ENCODE data around the gene SEMA3G.

Gene SEMA3G

DNA sequence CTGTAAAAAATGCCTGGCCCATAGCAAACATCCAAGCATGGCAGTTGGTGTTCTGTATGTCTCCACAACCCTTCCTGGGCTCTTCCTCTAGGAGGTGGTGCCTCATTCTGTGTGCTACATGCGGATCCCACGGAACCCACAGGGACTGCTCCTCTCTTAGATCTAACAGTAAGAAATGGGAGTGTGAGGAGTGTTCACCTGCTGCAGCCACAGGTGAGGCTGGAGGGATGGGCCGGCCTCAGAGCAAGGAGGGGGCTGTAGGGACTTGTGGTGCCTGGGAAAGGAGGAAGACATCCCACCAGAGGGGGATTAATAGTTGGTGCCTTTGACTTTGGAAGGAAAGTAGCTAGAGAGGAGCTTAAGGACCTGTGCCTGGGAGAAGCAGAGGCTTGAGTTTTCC is 22.2 kb downstream of the SEMA3G start:
- no peak for DNase-seq (ENCODE audit: low read depth, low spot score)

DNA sequence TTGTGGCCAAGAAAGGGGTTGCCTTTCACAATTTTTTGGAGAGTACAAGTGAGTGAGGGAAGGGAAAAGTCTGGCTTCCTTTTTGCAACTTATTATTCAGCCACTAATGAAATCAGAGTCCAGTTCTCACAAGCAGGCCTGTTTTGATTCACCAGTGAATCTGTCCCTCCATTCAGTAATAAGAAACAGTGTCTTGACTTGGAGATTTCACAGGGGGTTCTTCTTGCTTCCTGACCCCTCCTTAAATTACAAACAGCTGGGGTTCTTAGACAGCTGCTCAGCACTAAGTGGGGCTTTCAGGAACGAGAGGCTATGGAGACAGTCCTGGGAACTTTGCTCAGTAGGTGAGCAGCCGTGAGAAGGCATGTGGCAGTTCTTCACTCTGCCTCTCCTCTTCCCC is 24.5 kb downstream of the SEMA3G start:
- no peak for DNase-seq (ENCODE audit: low read depth, low spot score)

DNA sequence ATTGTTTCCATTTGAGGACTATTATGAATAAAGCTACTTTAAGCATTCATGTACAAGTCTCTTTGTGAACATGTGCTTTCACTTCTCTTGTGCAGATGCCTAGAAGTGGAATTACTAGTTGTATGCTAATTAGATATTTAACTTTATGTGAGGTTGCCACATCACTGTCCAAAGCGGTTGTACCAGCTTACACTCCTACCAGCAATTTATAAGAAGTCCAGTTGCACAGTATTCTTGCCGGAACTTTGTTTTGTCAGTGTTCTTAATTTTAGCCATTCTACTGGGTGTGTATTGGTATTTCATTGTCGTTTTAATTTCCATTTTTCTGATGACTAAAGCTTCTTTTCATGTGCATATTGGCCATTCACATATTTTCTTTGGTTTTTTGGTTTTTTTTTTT is 29.1 kb downstream of the SEMA3G start:
- DNase-seq (ENCODE audit: low read depth, low spot score) = no peak

DNA sequence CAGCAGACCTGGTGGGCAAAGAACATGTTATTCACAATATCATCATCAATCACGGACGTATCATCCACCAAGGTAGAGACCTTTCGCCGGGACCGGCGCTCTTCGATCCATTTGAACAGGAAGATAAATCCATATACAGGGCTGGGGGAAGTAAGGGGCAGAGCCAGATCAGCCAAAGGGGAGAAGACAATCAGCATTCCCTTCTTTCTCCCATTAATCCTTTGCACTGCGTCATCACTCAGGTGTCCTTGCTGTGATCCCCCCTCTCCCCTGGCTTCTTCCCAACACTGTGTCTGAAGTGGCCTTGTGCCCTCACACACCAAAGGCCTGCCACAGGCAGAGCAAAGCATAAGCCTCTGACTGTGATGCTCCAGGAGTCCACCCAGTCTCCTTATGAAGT is 36.4 kb downstream of the SEMA3G start:
- DNase-seq (ENCODE audit: low read depth, low spot score) = no peak

DNA sequence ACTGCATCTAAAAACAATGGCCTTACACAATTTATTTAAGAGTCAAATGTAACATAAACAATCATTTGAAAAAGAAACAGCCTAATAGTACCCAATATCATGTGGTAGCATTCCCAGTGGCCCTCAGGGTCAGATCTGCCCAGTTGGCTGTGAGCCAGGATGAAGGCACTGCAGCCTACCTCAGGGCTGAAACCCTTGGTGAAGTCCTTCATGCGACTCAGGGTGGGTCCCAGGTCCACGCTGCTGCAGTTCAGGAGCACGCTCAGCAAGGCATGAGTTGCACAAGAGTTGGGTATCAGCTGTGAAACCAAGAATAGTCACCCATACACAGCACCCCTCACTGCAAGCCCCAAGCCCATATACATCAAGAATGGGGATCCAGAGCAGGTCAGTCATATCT is 37.1 kb downstream of the SEMA3G start:
- DNase-seq (ENCODE audit: low read depth, low spot score) = no peak

DNA sequence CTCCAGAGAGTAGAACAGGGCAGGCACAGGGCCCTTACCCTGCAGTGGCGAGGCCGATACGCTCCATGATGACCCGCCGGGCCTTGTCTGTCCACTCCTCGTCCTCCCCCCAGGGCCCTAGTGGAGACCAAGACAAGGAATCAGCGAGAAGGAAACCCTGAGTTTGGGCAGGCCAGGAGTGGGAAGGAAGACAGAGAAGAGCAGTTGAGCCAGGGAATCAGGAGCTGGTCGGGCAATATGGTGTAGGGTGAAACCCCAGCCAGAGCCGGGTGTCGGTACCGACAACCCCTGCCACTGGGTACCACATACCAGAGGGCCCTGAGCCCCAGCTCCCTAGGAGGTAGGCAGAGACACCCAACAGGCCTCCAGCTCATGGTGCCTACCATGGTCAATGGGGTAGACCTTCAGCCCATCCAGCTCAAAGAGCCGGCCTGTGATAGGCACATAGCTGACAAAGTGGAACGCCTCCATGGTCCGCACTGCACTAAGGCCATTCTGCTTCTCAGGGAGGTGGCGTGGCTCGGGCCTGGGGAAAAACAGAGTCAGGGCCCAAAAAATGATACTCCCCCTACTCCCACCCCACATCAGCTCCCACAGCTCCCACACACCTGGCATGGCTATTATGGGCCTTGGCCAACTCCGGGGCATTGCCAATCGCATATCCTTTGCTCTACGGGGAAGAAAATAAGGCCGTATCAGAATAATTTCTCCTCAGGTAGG is 38.0 kb downstream of the SEMA3G start:
- DNase-seq (ENCODE audit: low read depth, low spot score) = no peak

DNA sequence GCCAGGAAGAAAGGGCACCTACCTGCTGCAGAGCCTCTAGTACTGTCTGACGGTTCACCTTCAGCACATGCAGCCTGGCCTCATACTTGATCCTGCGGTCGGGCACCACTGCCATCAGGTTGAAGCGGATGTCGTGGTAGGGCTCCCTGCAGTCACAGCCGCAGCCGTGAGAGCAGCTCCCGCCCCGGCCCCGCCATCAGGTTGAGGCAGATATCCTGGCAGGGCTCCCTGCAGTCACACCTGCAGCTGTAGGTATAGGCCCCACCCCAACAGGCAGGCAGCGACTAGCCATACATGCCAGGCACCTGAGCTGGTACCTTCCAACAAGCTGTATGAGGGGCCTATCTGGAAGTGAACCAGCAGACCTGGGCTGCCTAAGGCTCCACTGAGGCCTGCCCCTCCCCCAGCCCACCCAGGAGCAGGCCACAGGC is 38.7 kb downstream of the SEMA3G start:
- no peak for DNase-seq (ENCODE audit: low read depth, low spot score)

DNA sequence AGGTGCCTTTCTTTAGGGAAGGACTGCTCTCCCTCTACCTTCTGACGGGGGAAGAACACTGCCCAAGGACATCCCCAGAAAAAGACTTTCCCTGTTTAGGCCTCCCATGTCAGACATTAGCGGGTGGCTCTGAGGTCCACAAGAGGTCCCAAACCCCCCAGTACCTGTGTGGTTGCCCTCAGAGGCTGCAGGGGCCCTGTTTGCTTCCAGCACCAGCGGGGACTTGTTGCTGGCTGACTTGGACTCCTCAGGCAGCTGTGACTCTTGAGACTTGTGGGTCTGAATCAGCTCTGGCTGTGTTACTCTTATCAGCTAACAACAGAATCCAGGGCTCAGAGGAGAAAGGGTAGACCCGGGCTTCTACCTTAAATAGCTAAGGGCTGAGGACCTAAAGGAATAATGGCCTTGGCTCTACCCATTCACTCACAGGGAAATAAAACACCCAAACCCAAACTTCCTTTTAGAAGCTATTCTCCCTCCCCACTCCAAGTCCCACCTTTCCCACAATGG is 39.2 kb downstream of the SEMA3G start:
- no peak for DNase-seq (ENCODE audit: low read depth, low spot score)

DNA sequence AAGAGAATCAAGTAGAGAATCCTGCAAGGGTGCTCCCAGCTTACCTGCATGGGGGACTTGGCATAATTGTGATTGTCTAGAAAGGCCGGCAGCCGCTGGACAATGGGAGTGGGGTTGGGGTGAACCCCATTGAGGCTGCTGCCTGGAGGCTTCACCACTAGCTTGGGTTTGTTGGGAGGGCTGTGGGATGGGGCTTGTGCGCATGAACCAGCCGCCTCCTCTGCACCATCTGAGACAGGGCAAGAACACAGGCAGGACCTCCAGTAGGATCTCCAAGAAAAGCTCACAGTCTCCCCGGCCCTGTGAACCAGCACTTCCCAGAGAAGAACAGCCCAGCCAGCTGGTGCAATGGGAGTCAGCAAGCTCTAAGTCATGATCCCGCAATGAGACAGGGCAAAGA is 39.8 kb downstream of the SEMA3G start:
- no peak for DNase-seq (ENCODE audit: low read depth, low spot score)

DNA sequence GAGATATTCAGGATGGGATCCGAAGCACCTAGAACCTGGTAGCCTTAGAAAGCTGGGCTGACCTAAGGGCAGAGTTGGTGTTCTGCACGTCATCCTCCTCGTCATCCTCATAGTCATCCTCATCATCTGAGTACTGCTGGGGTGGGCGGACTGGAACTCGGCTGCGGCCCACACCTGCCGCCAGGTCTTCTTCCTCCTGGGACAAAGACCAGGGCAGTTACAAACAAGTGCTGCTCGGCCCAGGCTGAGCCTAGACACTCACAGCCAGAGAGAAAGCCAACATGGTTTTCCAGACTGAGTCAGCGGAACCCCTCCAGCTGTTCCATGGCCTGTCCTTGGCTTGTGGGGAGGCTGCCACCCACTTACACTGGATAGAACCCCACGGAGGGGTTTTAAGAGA is 40.5 kb downstream of the SEMA3G start:
- DNase-seq (ENCODE audit: low read depth, low spot score) = no peak

DNA sequence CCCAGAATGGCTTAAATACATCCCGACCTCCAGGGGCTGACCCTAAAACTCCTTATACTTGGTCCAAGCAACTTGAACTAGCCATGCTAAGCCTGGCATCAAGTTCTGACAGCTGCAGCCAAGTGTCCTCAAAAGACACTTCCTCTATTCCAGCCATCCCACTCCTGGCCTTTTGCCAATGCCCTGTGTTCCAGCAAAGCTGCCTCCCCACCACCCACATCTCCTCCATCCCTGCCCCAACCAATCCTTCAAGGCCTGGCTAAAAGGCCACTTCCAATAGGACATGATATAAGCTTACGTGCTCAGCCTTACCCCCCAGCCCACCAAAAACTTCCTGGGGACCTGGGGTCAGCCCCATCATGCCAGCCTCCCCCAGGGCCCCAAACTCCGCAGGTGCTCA is 40.9 kb downstream of the SEMA3G start:
- no peak for DNase-seq (ENCODE audit: low read depth, low spot score)

DNA sequence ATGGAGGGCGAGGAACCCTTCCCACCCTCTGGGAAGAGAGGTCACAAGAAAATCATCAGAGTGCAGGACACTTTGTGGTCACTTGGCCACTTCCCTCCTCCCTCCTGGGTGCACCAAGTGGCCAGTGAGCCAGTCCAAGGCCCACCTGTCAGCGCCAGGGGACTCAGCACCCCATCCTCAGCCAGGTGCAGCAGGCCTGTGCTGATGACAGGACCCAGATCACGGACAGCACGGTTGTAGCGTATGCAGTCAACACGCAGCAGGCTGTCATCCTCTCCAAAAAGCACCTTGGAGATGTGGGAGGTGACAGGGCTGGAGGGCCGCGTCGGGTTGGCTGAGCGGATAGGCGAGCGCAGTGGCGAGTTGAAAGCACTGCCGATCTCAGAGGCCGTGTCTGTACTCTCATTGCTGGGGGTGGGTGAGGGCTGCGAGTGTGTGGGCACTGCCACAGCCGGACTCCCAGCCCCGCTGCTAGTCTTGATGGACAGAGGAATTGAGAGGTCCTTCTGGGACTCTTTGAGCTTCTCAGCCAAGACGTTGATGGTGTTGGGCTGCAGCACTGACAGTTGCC is 41.5 kb downstream of the SEMA3G start:
- DNase-seq (ENCODE audit: low read depth, low spot score) = no peak

DNA sequence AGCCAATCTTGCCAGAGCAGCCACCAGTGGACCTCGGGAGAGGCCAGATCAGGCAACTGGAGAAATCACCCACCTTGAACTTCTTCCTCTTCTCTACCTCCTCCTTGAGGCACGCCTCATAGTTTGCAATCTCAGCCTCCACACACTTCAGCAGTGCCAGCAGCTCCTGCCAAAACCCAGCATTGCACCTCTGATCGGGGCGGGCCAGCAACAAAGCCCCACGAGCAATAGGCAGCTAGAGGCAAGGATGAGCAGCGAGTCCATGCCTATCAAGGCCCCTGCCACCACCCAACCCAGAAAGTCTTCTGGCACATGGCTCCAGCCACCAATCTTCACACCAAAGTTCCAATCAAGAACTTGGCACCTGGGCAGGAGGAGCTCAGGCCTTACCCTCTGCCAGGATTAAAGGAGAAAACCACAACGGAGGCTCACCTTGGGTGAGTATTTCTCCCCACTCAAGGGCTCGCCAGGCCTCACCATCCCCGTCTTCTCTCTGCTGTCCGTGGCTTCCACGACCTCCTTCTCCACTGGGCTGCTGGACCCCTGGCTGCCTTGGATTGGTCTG is 42.1 kb downstream of the SEMA3G start:
- no peak for DNase-seq (ENCODE audit: low read depth, low spot score)

DNA sequence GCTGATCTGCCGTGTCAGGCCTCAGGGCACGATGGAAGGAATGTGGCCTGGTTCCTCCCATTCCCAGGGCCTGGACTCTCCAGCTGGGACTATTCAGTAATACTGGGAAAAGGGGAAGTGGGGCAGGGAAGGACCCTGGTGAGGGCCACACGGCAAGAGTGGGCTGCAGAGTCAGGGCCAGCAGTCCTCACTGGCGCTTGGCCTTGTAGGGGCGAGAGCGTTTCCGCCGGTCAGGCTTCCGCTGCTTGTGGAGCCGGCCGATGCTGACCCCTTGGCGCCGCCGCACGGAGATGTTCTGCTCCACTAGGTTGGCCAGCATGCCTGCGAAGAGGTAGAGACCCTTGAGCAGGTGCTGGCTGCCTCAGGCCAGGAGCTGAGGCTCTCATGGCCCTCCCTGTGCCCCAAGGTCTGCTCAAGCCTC is 42.8 kb downstream of the SEMA3G start:
- DNase-seq (ENCODE audit: low read depth, low spot score) = no peak

DNA sequence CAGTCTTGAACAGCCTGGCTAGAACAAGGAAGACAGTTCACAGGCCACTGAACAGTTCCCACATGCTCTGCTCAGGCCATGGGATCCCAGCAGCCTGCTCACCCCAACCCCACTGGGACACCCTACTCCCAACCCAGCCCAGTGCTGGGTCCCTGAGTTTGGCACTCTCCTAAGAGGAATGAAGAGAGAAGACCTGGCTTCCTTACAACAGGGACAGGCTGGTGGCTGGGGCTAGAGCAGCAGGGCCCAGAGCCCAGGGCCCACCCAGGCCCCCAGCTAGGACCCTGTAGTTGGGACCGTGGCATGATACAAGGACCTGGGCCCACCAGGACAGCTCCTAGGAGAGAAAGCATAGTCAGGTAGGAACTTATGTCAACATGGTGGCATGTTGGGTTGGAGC is 43.4 kb downstream of the SEMA3G start:
- DNase-seq (ENCODE audit: low read depth, low spot score) = no peak

DNA sequence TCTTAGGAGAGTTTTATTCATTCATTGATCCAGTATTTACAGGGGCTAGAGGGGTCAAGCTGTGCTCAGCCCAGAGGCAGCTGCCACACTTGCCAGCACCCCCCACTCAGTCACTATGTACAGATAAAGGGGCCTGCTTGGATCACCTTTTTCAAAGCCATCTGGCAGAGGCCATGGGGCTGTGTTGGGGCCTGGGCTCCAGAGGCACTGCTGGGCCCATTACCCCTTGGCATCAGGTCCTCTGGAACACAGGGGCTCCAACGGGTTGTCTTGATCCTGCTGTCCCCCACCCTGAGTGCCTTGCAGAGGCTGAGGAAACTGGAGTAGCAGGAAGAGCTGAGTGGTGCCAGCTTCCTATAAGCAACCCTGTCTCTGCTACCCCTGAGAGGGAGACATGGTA is 43.9 kb downstream of the SEMA3G start:
- DNase-seq (ENCODE audit: low read depth, low spot score) = no peak

DNA sequence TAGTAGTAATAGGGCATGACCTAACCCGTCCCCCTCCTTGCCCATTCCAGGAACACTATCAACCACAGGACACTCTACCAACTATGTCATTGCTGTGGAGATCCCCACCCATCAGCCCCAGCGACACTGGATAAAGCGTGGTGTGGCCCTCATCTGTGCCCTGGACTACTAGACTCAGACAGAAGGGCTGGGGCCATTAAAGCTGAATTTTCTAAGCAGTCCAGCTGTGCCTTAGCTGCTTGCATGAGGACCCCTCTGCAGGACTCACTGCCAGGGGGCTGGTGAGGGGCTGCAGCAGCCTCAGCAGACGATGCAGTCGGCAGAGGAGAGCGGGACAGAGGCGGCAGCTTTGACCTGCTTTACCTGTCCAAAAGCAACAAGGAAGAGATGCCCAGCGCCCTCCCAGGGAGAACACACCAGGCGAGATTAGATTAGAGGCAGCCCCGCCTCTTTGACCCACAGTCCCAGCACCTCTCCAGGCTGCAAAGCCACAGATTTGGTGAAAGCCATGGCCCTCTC is 44.6 kb downstream of the SEMA3G start:
- no peak for DNase-seq (ENCODE audit: low read depth, low spot score)

DNA sequence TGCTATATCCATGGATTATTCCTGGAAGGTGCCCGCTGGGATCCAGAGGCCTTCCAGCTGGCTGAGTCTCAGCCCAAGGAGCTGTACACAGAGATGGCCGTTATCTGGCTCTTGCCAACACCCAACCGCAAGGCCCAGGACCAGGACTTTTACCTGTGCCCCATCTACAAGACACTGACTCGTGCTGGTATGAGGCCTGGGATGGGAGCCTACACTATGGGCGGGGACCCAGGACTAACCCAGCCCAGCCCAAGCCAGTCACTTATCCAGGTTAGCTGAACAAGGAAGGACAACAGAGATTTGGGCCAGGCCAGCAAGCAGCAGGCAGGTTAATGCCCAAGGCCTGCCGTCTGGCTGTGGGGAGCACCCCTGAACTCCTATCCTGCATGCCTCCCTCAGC is 45.3 kb downstream of the SEMA3G start:
- DNase-seq (ENCODE audit: low read depth, low spot score) = no peak

DNA sequence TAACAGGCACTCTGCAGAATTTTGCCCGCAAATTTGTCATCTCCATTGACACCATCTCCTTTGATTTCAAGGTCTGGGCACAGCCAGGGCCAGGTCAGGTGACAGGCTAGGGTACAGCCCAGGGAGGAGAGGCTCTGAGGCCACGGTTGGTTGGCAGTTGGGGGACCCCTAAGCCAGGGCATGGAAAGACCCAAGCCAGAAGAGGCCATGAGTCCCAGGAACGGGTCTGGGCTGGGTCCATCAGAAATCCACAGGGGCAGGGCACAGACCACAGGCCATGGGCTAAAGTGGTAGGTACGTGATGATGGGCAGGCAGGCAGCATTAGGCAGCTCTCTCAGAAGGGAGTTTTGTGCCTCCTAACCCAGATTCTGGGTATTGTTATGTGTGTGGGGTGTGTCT is 45.8 kb downstream of the SEMA3G start:
- DNase-seq (ENCODE audit: low read depth, low spot score) = no peak

DNA sequence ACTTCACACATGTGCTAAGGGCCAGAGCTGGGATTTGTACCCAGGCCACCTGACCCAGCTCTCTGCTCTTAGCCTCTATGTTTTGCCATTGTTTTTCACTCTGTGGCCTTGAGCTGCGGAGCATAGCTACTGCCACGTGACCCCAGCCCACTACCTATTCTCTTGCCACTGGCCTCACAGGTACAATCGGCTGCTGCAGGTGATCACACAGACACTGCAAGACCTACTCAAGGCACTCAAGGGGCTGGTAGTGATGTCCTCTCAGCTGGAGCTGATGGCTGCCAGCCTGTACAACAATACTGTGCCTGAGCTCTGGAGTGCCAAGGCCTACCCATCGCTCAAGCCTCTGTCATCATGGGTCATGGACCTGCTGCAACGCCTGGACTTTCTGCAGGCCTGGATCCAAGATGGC is 46.2 kb downstream of the SEMA3G start:
- no peak for DNase-seq (ENCODE audit: low read depth, low spot score)

DNA sequence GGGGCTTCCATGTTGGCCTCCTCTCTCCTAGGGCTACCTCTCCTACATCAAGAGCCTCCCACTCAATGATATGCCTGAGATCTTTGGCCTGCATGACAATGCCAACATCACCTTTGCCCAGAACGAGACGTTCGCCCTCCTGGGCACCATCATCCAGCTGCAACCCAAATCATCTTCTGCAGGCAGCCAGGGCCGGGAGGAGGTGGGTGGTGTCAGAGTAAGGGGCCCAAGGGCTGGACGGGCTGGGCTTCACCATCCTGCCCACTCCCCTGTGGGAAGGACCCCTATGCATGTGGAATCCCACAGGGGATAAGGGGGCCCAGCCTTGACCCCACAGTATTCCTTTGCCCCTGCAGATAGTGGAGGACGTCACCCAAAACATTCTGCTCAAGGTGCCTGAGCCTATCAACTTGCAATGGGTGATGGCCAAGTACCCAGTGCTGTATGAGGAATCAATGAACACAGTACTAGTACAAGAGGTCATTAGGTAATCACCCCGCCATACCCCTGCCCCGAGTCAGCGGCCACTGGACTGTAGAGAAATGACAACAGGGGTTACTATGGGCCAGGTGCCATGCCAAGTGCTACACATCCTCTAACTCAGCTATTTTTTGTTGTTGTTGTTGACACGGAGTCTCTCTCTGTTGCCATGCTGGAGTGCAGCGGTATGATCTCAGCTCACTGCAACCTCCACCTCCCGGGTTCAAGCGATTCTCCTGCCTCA is 47.1 kb downstream of the SEMA3G start:
- DNase-seq (ENCODE audit: low read depth, low spot score) = no peak

DNA sequence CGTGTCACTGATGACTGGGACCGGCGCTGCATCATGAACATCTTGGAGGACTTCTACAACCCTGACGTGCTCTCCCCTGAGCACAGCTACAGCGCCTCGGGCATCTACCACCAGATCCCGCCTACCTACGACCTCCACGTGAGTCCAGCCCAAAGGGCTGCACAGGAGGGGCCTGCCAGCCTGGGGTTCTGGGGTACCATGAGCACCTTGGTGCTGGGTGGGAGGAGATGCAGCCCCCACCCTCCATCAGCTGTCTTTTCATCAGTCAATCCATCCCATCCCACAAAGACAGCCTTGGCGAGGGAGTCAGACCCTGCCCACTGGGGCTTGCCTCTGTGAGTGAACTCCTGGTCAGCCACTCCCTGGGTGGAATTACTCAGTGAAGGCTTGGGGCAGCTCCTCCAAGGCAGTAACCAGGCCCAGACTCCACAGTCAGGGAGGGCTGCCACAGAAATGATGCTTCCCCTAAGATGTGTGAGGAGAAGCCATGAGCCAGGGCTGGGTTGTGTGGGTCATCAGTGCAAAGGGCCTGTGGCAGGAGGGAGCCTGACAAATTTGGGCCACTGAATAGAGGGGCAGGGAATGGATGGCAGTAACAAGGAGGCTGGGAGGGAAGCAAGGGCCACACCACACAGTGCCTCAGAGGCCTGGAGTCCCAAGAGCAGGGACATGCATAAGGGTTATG is 47.9 kb downstream of the SEMA3G start:
- no peak for DNase-seq (ENCODE audit: low read depth, low spot score)
